A549 (cell line): ENCODE data around the gene IGF2. TPM values are rescaled to one million over a fixed set of nuclear protein-coding genes. Genes with fewer than 3 reads are reported as not detected.

Source experiments
- ATAC-seq, 2 experiments: fragments of 200-7000 bp in 1 of 2; fragments of >200 bp in 1 of 2; cut with Nextera tagmentation in 1 of 2; cut with Tn5 transposase in 1 of 2; 3 replicates each; pipeline versions ENCODE4 v1.8.0 to v1.9.1; 2018 to 2020; ENCODE audit warnings: mild to moderate bottlenecking in 1 of 2, moderate library complexity in 1 of 2
- CTCF ChIA-PET: fragments of 300-600 bp; sonication (Branson Sonifier 250); formaldehyde crosslinking; extraction: SDS; loops from one replicate; lab custom pipeline; 2021; ENCODE audit warnings: antibody characterized with exemption, inconsistent platforms; lab: Yijun Ruan, JAX
- POLR2A ChIA-PET: fragments of 350-600 bp; formaldehyde crosslinking; extraction: SDS; loops from one replicate; lab custom pipeline; 2021; ENCODE audit warnings: antibody characterized with exemption, inconsistent platforms; lab: Yijun Ruan, JAX
- DNase-seq, 2 experiments: peaks; one replicate each; pipeline versions ENCODE4 v3.0.0 to v3.0.0-alpha.2; 2011 to 2016; ENCODE audit warnings: low read depth in 1 of 2, low spot score in 1 of 2
- FAIRE-seq: peaks from 2 replicates; lab custom pipeline; 2011; peaks lifted over from hg19 to GRCh38; lab: Jason Lieb, UNC
- H3K27ac ChIP-seq, 2 experiments: fragments of >200 bp; sonication (Bioruptor Twin); formaldehyde crosslinking; 3 replicates each; pipeline ENCODE4 v1.5.1; 2016 to 2017
- H3K4me1 ChIP-seq: fragments of >200 bp; sonication (Bioruptor Twin); formaldehyde crosslinking; 3 replicates; pipeline ENCODE4 v1.6.1; 2016
- H3K4me2 ChIP-seq: fragments of >200 bp; sonication (Bioruptor Twin); formaldehyde crosslinking; 3 replicates; pipeline ENCODE4 v1.6.1; 2016
- H3K4me3 ChIP-seq: fragments of >200 bp; sonication (Bioruptor Twin); formaldehyde crosslinking; 3 replicates; pipeline ENCODE4 v1.5.1; 2016
- H3K9me3 ChIP-seq: fragments of >200 bp; sonication (Bioruptor Twin); formaldehyde crosslinking; 3 replicates; pipeline ENCODE4 v1.6.1; 2016
- CEBPB ChIP-seq, 2 experiments: fragments of >200 bp in 1 of 2; sonication (Bioruptor Twin) in 1 of 2; formaldehyde crosslinking in 1 of 2; IDR thresholded peaks; 2 replicates each; pipeline ENCODE4 v1.6.1; 2012 to 2016
- KDM5A ChIP-seq: fragments of 200-600 bp; sonication (generic); IDR thresholded peaks from 2 replicates; pipeline ENCODE4 v1.6.1; 2016; ENCODE audit warnings: antibody characterized with exemption, mild to moderate bottlenecking
- NPAS2 ChIP-seq: fragments of 250-450 bp; sonication (Bioruptor Pico); IDR thresholded peaks from 2 replicates; pipeline ENCODE4 v1.8.0; 2022; ENCODE audit warnings: mild to moderate bottlenecking, moderate library complexity, borderline replicate concordance
- RAD21 ChIP-seq, 2 experiments: fragments of >200 bp in 1 of 2; sonication (Bioruptor Twin) in 1 of 2; formaldehyde crosslinking in 1 of 2; IDR thresholded peaks in 1 of 2; conservative IDR thresholded peaks in 1 of 2; 2 replicates in 1 of 2; 3 replicates in 1 of 2; pipeline ENCODE4 v1.6.1; 2012 to 2018; ENCODE audit warnings: inconsistent platforms in 1 of 2
- SMC3 ChIP-seq: fragments of >200 bp; sonication (Bioruptor Twin); formaldehyde crosslinking; IDR thresholded peaks from 3 replicates; pipeline ENCODE4 v1.6.1; 2018; ENCODE audit warnings: inconsistent platforms
- ZSCAN20 ChIP-seq: fragments of 250-450 bp; sonication (Bioruptor Pico); IDR thresholded peaks from 2 replicates; pipeline ENCODE4 v1.8.0; 2022; ENCODE audit warnings: mild to moderate bottlenecking, moderate library complexity
- WGBS: methylation state at CpG from one replicate; pipeline ENCODE4 v1.1.6; 2017; ENCODE audit errors: missing lambda C conversion rate; 5-methylcytosine and 5-hydroxymethylcytosine counted together
- polyA plus RNA-seq, 4 experiments: library from polyadenylated mRNA; depleted of rRNA in 3 of 4; stranded (reverse); fragments of >200 nt; fragmentation: RNase III in 1 of 4; extraction: RNeasy Plus Mini Kit Qiagen cat#74134 plus additional on column Dnase treatment in 1 of 4; gene quantifications; 2 replicates in 3 of 4; 3 replicates in 1 of 4; pipeline ENCODE4 v1.2.3, GENCODE V29; 2011 to 2017
- TF ChIP-seq, protein P1 (sequence below): fragments of >200 bp; sonication (Bioruptor Twin); formaldehyde crosslinking; IDR thresholded peaks from 3 replicates; pipeline ENCODE4 v1.5.1; 2016
- TF ChIP-seq, protein P2 (sequence below): IDR thresholded peaks from 2 replicates; pipeline ENCODE4 v1.6.1; 2012
- TF ChIP-seq, protein P3 (sequence below): fragments of 250-450 bp; sonication (Bioruptor Pico); IDR thresholded peaks from 2 replicates; pipeline ENCODE4 v1.5.0; 2021; ENCODE audit warnings: mild to moderate bottlenecking, moderate library complexity, borderline replicate concordance
- TF ChIP-seq, protein P4 (sequence below): fragments of 250-450 bp; sonication (Bioruptor Pico); IDR thresholded peaks from 2 replicates; pipeline ENCODE4 v1.5.0; 2020; ENCODE audit warnings: low read depth, mild to moderate bottlenecking, moderate library complexity
- TF ChIP-seq, protein P5 (sequence below): fragments of >200 bp; sonication (Bioruptor Twin); formaldehyde crosslinking; IDR thresholded peaks from 2 replicates; pipeline ENCODE4 v1.6.1; 2016

IGF2 gene
- polyA plus RNA-seq, 2 of the 4 experiments (the other 2 are of a cell fraction) = 2.0 to 2.9 TPM

DNA sequence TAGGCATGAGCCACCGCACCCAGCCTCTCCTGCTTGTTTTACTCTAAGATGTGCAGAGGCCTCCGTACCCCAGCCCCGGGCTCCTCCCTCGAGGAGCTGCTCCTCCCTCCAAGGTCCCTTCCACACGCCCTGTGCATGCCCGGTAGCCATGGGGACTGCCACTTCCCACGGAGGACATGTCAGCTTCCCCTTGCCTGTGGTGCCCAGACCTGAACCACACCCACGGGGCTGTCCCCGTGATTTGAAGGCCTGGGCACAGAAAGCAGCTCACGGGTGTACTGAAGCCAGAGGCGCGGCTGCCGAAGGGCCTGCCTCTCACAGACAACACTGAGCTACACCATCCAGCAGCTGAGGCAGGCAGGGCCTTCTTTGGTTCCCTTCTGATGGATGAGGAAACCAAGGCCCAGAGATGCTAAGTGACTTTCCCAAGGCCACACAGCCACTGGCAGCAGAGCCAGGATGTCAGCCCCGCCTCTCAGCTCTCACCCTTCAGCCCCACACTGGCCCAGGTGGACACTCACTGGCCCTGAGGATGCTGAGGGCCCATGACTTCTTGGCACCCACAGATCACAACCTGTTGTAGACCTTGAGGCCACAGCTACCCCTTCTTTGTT lies 14.5 kb upstream of the IGF2 start (continued):
- TF ChIP-seq, protein P1, sequence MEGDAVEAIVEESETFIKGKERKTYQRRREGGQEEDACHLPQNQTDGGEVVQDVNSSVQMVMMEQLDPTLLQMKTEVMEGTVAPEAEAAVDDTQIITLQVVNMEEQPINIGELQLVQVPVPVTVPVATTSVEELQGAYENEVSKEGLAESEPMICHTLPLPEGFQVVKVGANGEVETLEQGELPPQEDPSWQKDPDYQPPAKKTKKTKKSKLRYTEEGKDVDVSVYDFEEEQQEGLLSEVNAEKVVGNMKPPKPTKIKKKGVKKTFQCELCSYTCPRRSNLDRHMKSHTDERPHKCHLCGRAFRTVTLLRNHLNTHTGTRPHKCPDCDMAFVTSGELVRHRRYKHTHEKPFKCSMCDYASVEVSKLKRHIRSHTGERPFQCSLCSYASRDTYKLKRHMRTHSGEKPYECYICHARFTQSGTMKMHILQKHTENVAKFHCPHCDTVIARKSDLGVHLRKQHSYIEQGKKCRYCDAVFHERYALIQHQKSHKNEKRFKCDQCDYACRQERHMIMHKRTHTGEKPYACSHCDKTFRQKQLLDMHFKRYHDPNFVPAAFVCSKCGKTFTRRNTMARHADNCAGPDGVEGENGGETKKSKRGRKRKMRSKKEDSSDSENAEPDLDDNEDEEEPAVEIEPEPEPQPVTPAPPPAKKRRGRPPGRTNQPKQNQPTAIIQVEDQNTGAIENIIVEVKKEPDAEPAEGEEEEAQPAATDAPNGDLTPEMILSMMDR = no peak
- TF ChIP-seq CEBPB (IDR thresholded peaks at IDR 0.05) = no peak
- no peak for TF ChIP-seq KDM5A
- TF ChIP-seq, protein P2, sequence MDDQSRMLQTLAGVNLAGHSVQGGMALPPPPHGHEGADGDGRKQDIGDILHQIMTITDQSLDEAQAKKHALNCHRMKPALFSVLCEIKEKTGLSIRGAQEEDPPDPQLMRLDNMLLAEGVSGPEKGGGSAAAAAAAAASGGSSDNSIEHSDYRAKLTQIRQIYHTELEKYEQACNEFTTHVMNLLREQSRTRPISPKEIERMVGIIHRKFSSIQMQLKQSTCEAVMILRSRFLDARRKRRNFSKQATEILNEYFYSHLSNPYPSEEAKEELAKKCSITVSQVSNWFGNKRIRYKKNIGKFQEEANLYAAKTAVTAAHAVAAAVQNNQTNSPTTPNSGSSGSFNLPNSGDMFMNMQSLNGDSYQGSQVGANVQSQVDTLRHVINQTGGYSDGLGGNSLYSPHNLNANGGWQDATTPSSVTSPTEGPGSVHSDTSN = no peak
- TF ChIP-seq, all 56 proteins: peak for 0

DNA sequence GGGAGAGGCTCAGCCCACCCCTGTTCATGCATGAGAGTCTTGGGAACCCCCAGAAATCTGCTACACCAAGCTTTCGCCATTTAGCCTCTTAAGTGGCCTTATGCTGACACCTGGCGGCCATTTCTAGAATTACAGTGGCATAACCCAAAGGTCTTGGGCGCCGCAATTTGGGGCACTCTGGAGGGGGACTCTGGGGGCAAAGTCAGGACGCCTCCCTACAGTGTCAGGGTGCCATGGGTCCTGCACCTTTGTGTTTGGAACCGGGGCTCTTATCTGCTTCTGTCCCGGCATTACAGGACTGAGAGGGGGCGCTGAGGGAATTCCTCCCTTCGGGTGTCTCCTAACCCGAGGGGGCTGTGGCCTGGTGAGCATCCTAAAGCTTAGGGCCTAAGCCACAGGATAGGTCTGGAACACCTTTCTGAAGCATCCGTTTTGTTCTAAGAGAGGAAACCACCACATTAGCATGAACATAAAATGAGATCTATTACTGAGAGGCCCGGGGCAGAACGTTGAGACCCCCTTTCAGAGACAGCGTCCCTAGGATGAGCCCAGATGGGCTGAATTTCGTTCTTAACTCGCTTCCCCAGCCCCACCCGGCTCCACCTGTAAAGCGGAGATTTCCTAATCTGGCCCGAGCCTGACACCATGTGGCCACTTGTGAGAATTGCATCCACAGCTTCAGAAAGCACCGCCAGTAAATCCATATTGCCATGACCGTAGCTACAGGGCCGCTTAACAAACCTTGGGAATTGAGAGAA lies 12.5 kb upstream of the IGF2 start:
- TF ChIP-seq, protein P3, sequence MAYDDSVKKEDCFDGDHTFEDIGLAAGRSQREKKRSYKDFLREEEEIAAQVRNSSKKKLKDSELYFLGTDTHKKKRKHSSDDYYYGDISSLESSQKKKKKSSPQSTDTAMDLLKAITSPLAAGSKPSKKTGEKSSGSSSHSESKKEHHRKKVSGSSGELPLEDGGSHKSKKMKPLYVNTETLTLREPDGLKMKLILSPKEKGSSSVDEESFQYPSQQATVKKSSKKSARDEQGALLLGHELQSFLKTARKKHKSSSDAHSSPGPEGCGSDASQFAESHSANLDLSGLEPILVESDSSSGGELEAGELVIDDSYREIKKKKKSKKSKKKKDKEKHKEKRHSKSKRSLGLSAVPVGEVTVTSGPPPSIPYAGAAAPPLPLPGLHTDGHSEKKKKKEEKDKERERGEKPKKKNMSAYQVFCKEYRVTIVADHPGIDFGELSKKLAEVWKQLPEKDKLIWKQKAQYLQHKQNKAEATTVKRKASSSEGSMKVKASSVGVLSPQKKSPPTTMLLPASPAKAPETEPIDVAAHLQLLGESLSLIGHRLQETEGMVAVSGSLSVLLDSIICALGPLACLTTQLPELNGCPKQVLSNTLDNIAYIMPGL = no peak
- TF ChIP-seq NPAS2 (CRISPR knock-in tag) = no peak
- peak in 1 of 2 experiments; percentile 78; a peak in 2 of 4 replicates for TF ChIP-seq CEBPB (IDR thresholded peaks at IDR 0.05)
- TF ChIP-seq, protein P1 = peak; percentile 64
- no peak for TF ChIP-seq ZSCAN20
- peak; percentile 78 to 89 for TF ChIP-seq RAD21 (conservative IDR thresholded peaks at IDR 0.05 in 1 of 2, IDR thresholded peaks at IDR 0.05 in 1 of 2)
- TF ChIP-seq, protein P4, sequence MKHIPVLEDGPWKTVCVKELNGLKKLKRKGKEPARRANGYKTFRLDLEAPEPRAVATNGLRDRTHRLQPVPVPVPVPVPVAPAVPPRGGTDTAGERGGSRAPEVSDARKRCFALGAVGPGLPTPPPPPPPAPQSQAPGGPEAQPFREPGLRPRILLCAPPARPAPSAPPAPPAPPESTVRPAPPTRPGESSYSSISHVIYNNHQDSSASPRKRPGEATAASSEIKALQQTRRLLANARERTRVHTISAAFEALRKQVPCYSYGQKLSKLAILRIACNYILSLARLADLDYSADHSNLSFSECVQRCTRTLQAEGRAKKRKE (CRISPR knock-in tag) = no peak
- TF ChIP-seq, protein P5, sequence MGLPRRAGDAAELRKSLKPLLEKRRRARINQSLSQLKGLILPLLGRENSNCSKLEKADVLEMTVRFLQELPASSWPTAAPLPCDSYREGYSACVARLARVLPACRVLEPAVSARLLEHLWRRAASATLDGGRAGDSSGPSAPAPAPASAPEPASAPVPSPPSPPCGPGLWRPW = no peak
- peak; percentile 91 for TF ChIP-seq SMC3
- TF ChIP-seq, all 56 proteins: peak for 4
- no peaks in the 10 kb centered on the region for H3K4me1 ChIP-seq
- ChIA-PET CTCF (interaction anchor here (0.6 to 25.5 kb wide), 109 partner anchors 7 to 616 kb away, joined by 3 to 1333 read pairs (median 6); partner anchors contain the start of genes IGF2, INS, LSP1 and MRPL23), POLR2A (interaction anchor here (0.5 to 1.6 kb wide), 3 partner anchors 202 to 1495 kb away, joined by 3 to 5 read pairs (median 3); no protein-coding TSS in a partner anchor)
- no peaks in the 10 kb centered on the region for H3K9me3 ChIP-seq
- peak; percentile 85 to 90 for DNase-seq
- H3K4me3 ChIP-seq = no peak overlapping the region
- peak; percentile 33 to 53; a peak in 5 of 6 replicates for ATAC-seq
- 6% methylated on average over 16 of the region's 22 CpGs for WGBS
- H3K4me2 ChIP-seq = peak overlapping the region; percentile 58
- H3K27ac ChIP-seq = peak overlapping the region; percentile 9 to 63; a peak in 4 of 6 replicates
- FAIRE-seq = peak; percentile 7
